HepG2 (cell line): ENCODE measurements around the gene SYMPK. TPM values are rescaled to one million over a fixed set of nuclear protein-coding genes. Genes with fewer than 3 reads are reported as not detected.

Source experiments
- AGO2 ChIP-seq: fragments of 200-400 bp; formaldehyde crosslinking; optimal IDR thresholded peaks from 2 replicates; pipeline ENCODE3; 2017; ENCODE audit warnings: mild to moderate bottlenecking, low read depth, low read length, moderate library complexity
- FOXP1 ChIP-seq, 2 experiments: fragments of 450-650 bp in 1 of 2; IDR thresholded peaks; 2 replicates each; pipeline ENCODE4 v1.6.1; 2017 to 2018; ENCODE audit warnings: antibody characterized with exemption in 1 of 2
- NFATC3 ChIP-seq: sonication (generic); formaldehyde crosslinking; IDR thresholded peaks from 2 replicates; pipeline ENCODE4 v1.5.1; 2020; ENCODE audit warnings: mild to moderate bottlenecking, missing genetic modification reagents
- PHF21A ChIP-seq: sonication (generic); formaldehyde crosslinking; IDR thresholded peaks from 2 replicates; pipeline ENCODE4 v1.5.0; 2020; ENCODE audit warnings: mild to moderate bottlenecking, missing genetic modification reagents
- POLR2G ChIP-seq: fragments of 200-400 bp; formaldehyde crosslinking; IDR thresholded peaks from 2 replicates; pipeline ENCODE4 v1.6.1; 2018; ENCODE audit warnings: mild to moderate bottlenecking, low read depth, low read length, moderate library complexity
- RFX1 ChIP-seq: fragments of 450-650 bp; IDR thresholded peaks from 2 replicates; pipeline ENCODE4 v1.6.1; 2017
- ZFP1 ChIP-seq: IDR thresholded peaks from 2 replicates; pipeline ENCODE4 v1.6.1; 2016
- ZMAT3 ChIP-seq: sonication (generic); formaldehyde crosslinking; conservative IDR thresholded peaks from 2 replicates; pipeline ENCODE4 v1.7.0; 2021; ENCODE audit warnings: missing genetic modification reagents
- ZNF138 ChIP-seq: sonication (generic); formaldehyde crosslinking; IDR thresholded peaks from 2 replicates; pipeline ENCODE4 v1.5.0; 2020; ENCODE audit warnings: mild to moderate bottlenecking, low read depth, missing genetic modification reagents
- ZNF674 ChIP-seq: sonication (generic); formaldehyde crosslinking; IDR thresholded peaks from 2 replicates; pipeline ENCODE4 v1.5.0; 2020; ENCODE audit warnings: low read depth, mild to moderate bottlenecking, missing genetic modification reagents
- ZNF772 ChIP-seq: sonication (generic); formaldehyde crosslinking; IDR thresholded peaks from 2 replicates; pipeline ENCODE4 v1.5.0; 2020; ENCODE audit warnings: mild to moderate bottlenecking, missing genetic modification reagents
- ZSCAN9 ChIP-seq: IDR thresholded peaks from 2 replicates; pipeline ENCODE4 v1.6.1; 2016; ENCODE audit warnings: borderline replicate concordance
- polyA plus RNA-seq, 8 experiments: library from polyadenylated mRNA; depleted of rRNA in 3 of 8; stranded (reverse) in 7 of 8; unstranded in 1 of 8; fragments of >200 nt; fragmentation: Illumina TruSeq in 4 of 8; extraction: Trizol in 4 of 8; gene quantifications; 2 replicates each; pipeline versions ENCODE4 v1.2.1 to v1.2.3, GENCODE V29; 2011 to 2016; ENCODE audit warnings: low read depth in 4 of 8, missing spikeins in 1 of 8, mixed read lengths in 1 of 8; ENCODE audit not compliant: insufficient read depth in 1 of 8
- total RNA-seq, 5 experiments: library from RNA; depleted of rRNA; stranded (reverse); fragments of >200 nt; fragmentation: Illumina TruSeq; extraction: Trizol; gene quantifications; 2 replicates each; pipeline ENCODE4 v1.2.3, GENCODE V29; 2016; ENCODE audit warnings: low read depth in 1 of 5
- TF ChIP-seq, protein P1 (sequence below): sonication (generic); formaldehyde crosslinking; IDR thresholded peaks from 2 replicates; pipeline ENCODE4 v1.4.0; 2020; ENCODE audit warnings: missing genetic modification reagents
- TF ChIP-seq, protein P2 (sequence below), 2 experiments: sonication (generic) in 1 of 2; formaldehyde crosslinking in 1 of 2; IDR thresholded peaks; 2 replicates each; pipeline versions ENCODE4 v1.4.0 to v1.6.1; 2016 to 2020; ENCODE audit warnings: borderline replicate concordance in 1 of 2, low read depth in 1 of 2, mild to moderate bottlenecking in 1 of 2, missing genetic modification reagents in 1 of 2
- TF ChIP-seq, protein P3 (sequence below), 2 experiments: sonication (generic) in 1 of 2; formaldehyde crosslinking in 1 of 2; IDR thresholded peaks; 2 replicates each; pipeline versions ENCODE4 v1.4.0 to v1.6.1; 2018 to 2020; ENCODE audit warnings: missing genetic modification reagents in 2 of 2, borderline replicate concordance in 1 of 2, low read depth in 1 of 2, mild to moderate bottlenecking in 1 of 2, missing biosample characterization in 1 of 2
- TF ChIP-seq, protein P4 (sequence below): sonication (generic); formaldehyde crosslinking; IDR thresholded peaks from 2 replicates; pipeline ENCODE4 v1.9.0; 2022; ENCODE audit warnings: missing genetic modification reagents, mild to moderate bottlenecking, borderline replicate concordance
- TF ChIP-seq, protein P5 (sequence below): sonication (generic); formaldehyde crosslinking; IDR thresholded peaks from 2 replicates; pipeline ENCODE4 v1.5.1; 2020; ENCODE audit warnings: mild to moderate bottlenecking, moderate library complexity, missing genetic modification reagents

The SYMPK gene
- total and polyA plus RNA-seq, 2 of the 13 experiments (the other 11 are each of a cell fraction or from before 2014, with no cell fraction given) = 21.9 to 55.7 TPM

DNA sequence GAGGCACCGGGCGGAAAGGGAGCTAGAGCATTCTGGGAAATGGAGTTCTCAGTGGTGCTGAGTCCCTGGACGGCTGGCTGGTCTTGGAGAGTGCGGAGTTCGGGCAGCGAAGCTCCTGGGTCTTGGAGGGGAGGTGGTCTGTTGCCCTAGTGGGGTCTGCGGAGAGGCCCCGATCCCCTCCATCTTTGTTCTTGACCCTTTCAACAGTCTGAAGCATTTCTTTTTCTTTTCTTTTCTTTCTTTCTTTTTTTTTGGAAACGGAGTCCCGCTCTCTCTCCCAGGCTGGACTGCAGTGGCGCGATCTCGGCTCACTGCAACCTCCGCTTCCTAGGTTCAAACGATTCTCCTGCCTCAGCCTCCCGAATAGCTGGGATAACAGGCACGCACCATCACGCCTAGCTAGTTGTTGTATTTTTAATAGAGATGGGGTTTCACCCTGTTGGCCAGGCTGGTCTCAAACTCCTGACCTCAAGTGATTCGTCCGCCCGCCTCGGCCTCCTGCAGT lies 440 bp upstream of the SYMPK start (continued):
- TF ChIP-seq, protein P1, sequence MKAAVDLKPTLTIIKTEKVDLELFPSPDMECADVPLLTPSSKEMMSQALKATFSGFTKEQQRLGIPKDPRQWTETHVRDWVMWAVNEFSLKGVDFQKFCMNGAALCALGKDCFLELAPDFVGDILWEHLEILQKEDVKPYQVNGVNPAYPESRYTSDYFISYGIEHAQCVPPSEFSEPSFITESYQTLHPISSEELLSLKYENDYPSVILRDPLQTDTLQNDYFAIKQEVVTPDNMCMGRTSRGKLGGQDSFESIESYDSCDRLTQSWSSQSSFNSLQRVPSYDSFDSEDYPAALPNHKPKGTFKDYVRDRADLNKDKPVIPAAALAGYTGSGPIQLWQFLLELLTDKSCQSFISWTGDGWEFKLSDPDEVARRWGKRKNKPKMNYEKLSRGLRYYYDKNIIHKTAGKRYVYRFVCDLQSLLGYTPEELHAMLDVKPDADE = no peak
- TF ChIP-seq ZNF674 = 0 out of 2 replicates have a peak, but pooled peaks have one; percentile 67
- TF ChIP-seq, protein P2, sequence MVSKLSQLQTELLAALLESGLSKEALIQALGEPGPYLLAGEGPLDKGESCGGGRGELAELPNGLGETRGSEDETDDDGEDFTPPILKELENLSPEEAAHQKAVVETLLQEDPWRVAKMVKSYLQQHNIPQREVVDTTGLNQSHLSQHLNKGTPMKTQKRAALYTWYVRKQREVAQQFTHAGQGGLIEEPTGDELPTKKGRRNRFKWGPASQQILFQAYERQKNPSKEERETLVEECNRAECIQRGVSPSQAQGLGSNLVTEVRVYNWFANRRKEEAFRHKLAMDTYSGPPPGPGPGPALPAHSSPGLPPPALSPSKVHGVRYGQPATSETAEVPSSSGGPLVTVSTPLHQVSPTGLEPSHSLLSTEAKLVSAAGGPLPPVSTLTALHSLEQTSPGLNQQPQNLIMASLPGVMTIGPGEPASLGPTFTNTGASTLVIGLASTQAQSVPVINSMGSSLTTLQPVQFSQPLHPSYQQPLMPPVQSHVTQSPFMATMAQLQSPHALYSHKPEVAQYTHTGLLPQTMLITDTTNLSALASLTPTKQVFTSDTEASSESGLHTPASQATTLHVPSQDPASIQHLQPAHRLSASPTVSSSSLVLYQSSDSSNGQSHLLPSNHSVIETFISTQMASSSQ (IDR thresholded peaks at IDR 0.05; ENCODE audit: low read depth) = peak; percentile 78; the same call in 1 of the 2 replicates
- TF ChIP-seq, protein P2 (CRISPR knock-in tag; IDR thresholded peaks at IDR 0.05; ENCODE audit: borderline replicate concordance) = no peak
- TF ChIP-seq, protein P3, sequence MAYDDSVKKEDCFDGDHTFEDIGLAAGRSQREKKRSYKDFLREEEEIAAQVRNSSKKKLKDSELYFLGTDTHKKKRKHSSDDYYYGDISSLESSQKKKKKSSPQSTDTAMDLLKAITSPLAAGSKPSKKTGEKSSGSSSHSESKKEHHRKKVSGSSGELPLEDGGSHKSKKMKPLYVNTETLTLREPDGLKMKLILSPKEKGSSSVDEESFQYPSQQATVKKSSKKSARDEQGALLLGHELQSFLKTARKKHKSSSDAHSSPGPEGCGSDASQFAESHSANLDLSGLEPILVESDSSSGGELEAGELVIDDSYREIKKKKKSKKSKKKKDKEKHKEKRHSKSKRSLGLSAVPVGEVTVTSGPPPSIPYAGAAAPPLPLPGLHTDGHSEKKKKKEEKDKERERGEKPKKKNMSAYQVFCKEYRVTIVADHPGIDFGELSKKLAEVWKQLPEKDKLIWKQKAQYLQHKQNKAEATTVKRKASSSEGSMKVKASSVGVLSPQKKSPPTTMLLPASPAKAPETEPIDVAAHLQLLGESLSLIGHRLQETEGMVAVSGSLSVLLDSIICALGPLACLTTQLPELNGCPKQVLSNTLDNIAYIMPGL (CRISPR knock-in tag; IDR thresholded peaks at IDR 0.05; ENCODE audit: borderline replicate concordance in 1 of 2, low read depth in 1 of 2) = peak in 1 of 2 experiments; percentile 3; a peak in 1 of 4 replicates
- TF ChIP-seq RFX1 = no peak
- TF ChIP-seq ZSCAN9 = no peak
- TF ChIP-seq NFATC3 = 0 out of 2 replicates have a peak, but pooled peaks have one; percentile 11
- TF ChIP-seq ZNF138 (CRISPR knock-in tag) = no peak
- peak; percentile 15; the same call in 1 of the 2 replicates for TF ChIP-seq ZNF772 (CRISPR knock-in tag)
- TF ChIP-seq PHF21A (CRISPR knock-in tag) = peak; percentile 20; the same call in 1 of the 2 replicates
- TF ChIP-seq ZFP1 (CRISPR knock-in tag) = no peak
- TF ChIP-seq FOXP1 (IDR thresholded peaks at IDR 0.05) = no peak
- no peak for TF ChIP-seq FOXP1 (CRISPR knock-in tag; IDR thresholded peaks at IDR 0.05)
- TF ChIP-seq AGO2 = no peak
- TF ChIP-seq POLR2G = peak; percentile 49
- TF ChIP-seq, protein P4, sequence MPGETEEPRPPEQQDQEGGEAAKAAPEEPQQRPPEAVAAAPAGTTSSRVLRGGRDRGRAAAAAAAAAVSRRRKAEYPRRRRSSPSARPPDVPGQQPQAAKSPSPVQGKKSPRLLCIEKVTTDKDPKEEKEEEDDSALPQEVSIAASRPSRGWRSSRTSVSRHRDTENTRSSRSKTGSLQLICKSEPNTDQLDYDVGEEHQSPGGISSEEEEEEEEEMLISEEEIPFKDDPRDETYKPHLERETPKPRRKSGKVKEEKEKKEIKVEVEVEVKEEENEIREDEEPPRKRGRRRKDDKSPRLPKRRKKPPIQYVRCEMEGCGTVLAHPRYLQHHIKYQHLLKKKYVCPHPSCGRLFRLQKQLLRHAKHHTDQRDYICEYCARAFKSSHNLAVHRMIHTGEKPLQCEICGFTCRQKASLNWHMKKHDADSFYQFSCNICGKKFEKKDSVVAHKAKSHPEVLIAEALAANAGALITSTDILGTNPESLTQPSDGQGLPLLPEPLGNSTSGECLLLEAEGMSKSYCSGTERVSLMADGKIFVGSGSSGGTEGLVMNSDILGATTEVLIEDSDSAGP (CRISPR knock-in tag) = peak; percentile 73; the same call in 1 of the 2 replicates
- TF ChIP-seq ZMAT3 (CRISPR knock-in tag) = 0 out of 2 replicates have a peak, but pooled peaks have one; percentile 12
- TF ChIP-seq, protein P5, sequence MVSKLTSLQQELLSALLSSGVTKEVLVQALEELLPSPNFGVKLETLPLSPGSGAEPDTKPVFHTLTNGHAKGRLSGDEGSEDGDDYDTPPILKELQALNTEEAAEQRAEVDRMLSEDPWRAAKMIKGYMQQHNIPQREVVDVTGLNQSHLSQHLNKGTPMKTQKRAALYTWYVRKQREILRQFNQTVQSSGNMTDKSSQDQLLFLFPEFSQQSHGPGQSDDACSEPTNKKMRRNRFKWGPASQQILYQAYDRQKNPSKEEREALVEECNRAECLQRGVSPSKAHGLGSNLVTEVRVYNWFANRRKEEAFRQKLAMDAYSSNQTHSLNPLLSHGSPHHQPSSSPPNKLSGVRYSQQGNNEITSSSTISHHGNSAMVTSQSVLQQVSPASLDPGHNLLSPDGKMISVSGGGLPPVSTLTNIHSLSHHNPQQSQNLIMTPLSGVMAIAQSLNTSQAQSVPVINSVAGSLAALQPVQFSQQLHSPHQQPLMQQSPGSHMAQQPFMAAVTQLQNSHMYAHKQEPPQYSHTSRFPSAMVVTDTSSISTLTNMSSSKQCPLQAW (CRISPR knock-in tag) = no peak; the same call in 1 of the 2 replicates
